Frontal cortex (tissue), 4 donors: ENCODE measurements around the gene ULK2. TPM values are rescaled to one million over a fixed set of nuclear protein-coding genes. Genes with fewer than 3 reads are reported as not detected.

Experiments
- DNase-seq, 2 donors: peaks; one replicate each; pipeline ENCODE4 v3.0.0; 2012; ENCODE audit warnings: low spot score in 2 of 2
- FAIRE-seq: peaks from 2 replicates; lab custom pipeline; 2012; peaks lifted over from hg19 to GRCh38; lab: Jason Lieb, UNC
- total RNA-seq: library from RNA; depleted of rRNA; stranded (reverse); fragments of >200 nt; gene quantifications from one replicate; pipeline ENCODE4 v1.2.3, GENCODE V29; 2014
- donor health status: control.
- donor health status: control.
- donor health status: control.

Gene ULK2
- total RNA-seq, 1 donor from 2014 or later, result 178 TPM

DNA sequence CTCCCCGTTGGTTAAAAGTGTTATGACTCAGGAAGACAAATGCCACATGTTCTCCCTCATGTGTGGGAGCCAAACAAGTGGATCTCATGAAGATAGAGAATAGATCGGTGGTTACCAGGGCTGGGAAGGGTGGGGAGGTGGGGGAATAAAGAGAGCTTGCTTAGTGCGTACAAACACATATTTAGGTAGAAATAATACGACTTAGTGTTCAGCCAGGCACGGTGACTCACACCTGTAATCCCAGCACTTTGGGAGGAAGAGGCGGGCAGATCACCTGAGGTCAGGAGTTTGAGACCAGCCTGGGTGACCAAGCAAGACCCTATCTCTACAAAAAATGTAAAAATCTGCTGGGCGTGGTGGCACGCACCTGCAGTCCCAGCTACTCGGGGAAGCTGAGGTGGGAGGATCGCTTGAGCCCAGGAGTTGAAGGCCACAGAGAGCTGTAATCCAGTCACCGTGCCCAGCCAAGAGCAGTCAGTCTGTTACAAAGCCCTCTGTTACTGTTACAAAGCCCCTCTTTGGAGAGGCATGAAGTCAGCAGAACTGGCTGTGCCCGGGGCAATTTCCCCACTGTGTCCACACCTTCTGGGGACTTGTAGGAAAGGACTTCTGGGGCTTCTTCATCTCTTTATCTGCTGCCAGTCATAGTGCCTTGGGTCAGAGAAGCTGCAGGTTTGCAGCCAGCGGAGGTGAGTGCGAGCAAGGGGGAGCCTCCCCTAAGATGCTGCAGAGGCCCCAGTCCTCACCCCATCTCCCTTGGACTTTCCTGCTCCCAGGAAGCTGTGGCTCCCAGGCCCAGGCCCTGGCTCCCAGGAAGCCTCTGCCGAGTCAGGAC lies 115.3 kb downstream of the ULK2 start:
- FAIRE-seq (no peak), DNase-seq (no peak)

GRCh38 chr17:19750835-19751234 lies 116.9 kb downstream of the ULK2 start:
- FAIRE-seq, result no peak
- DNase-seq, result no peak

GRCh38 chr17:19750020-19750572 lies 117.6 kb downstream of the ULK2 start:
- DNase-seq (no peak), FAIRE-seq (no peak)

GRCh38 chr17:19748807-19749193 lies 118.9 kb downstream of the ULK2 start:
- FAIRE-seq (no peak), DNase-seq (no peak)

GRCh38 chr17:19747829-19748806 lies 119.6 kb downstream of the ULK2 start, which contains the start of gene ALDH3A1:
Gene ALDH3A1 (minus strand): TSS chr17:19748298. CDS start chr17:19745129, 3,169 bp downstream.
- DNase-seq (no peak), FAIRE-seq (no peak)

- FAIRE-seq (no peak), DNase-seq (no peak)
Measured at GRCh38 chr17:19747159-19747719, 120.5 kb downstream of the ULK2 start.

DNA sequence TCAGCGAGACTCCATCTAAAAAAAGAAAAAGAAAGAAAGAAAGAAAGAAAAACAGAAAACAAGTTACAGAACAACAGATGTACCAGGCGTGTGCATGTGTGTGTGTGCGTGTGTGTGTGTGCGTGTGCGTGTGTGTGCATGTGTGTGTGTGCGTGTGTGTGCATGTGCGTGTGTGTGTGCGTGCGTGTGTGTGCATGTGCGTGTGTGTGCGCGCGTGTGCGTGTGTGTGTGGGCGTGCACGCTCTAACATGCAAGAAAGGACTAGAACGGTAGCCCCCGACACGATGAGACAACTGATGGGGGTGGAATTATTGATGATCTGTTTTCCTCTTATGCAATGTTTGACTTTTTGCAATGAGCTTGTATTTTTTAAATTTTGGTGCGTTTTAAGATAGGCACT lies 121.2 kb downstream of the ULK2 start:
- FAIRE-seq (no peak), DNase-seq (no peak)

- FAIRE-seq, result no peak
Measured at GRCh38 chr17:19744922-19745757, 122.6 kb downstream of the ULK2 start.

GRCh38 chr17:19744492-19744891 lies 123.2 kb downstream of the ULK2 start:
- FAIRE-seq (no peak), DNase-seq (no peak)

More at GRCh38 chr17:19744922-19745757, 122.6 kb downstream of the ULK2 start:
- DNase-seq, result peak; percentile 86 to 90

DNA sequence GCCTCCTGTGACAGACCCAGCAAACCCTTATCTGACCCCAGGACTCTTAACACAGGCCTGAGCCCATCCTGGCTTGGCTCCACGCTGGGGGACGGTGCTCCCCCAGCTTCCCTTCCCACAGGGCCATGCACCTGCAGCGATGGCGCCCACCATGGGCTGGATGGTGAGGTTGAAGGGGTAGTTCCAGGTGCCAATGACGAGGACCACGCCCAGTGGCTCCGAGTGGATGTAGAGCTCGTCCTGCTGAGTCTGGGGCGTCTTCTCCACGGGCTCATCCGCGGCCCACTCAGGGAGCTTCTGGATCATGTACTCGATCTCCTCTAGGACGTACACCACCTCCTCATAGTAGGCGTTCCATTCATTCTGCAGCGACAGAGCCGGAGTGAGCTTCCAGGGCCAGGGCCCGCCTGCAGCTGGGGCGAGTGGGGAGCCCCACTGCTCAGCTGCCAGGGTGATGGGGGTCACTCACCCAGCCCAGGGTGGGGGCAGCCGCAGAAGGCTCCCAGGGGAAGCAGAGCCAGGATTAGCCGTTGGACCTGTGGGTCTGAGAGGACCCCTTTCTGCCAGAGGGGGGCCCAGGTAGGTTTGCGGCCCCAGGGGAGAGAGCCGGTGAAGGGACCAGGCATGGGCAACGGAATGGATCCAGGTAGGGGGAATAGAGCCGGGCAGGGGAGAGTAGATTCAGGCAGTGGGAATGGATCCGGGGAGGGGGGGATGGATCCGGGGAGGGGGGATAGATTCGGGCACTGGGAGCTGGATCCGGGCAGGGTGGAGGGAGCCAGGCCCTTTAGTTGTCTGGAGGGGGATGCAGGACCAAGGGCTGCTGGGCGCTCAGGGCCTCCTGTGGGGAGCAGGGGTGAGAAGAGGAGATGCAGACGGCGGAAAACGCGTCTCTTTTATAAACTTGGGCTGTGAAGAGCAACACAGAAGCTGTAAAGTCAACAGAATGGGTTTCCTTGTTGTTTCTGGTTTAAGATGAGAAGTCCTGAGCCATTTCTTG lies 124.3 kb downstream of the ULK2 start:
- FAIRE-seq, result no peak
- DNase-seq, result no peak

DNA sequence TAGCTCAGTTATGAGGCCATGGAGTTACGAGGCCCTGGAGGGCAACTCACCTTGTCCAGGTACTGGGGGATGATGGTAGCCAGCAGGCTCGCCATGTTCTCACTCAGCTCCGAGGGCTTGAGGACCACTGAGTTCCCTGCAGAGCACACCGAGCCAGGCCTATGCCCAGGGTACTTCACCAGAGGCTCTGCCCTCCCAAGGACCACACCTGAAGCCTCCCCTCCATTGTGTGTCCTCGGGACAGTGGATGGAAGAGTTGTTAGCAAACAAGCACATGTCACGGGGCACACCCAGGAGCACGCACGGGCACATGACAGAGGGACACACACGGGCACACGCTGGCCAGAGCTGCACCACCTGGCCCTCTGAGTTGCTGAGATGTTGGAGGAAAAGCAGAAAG lies 125.2 kb downstream of the ULK2 start:
- no peak for FAIRE-seq

DNA sequence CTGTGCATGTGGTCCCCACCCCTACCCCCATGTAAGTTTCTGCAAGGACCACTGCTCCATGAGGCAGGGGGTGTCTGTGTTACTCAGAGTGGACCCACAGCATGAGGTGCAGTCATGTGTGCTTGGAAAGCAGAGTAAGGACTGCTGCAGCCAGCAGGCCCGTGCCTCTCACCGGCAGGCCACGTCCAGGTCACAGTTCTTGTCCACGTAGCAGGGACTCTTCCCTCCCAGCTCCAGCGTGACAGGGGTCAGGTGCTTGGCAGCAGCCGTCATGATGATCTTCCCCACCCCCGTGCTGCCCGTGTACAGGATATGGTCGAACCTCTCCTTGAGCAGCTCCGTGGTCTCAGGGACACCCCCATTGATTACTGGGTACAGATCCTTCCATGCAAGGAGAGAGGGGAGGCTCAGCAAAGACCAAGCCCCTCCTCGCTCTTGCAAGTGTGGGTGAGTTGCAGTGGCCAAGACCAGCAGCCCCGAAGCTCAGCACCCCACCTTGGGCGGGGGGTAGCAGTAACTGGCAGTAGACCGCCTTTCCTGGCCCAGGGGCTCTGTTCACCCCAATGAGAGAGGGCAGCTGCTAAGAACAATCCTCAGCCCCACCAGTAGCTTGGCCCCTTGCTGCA lies 125.8 kb downstream of the ULK2 start:
- FAIRE-seq, result no peak
- no peak for DNase-seq

More for the DNA sequence above, 125.2 kb downstream of the ULK2 start:
- no peak for DNase-seq

- FAIRE-seq (no peak), DNase-seq (no peak)
Measured at GRCh38 chr17:19740933-19741332, 126.8 kb downstream of the ULK2 start.

DNA sequence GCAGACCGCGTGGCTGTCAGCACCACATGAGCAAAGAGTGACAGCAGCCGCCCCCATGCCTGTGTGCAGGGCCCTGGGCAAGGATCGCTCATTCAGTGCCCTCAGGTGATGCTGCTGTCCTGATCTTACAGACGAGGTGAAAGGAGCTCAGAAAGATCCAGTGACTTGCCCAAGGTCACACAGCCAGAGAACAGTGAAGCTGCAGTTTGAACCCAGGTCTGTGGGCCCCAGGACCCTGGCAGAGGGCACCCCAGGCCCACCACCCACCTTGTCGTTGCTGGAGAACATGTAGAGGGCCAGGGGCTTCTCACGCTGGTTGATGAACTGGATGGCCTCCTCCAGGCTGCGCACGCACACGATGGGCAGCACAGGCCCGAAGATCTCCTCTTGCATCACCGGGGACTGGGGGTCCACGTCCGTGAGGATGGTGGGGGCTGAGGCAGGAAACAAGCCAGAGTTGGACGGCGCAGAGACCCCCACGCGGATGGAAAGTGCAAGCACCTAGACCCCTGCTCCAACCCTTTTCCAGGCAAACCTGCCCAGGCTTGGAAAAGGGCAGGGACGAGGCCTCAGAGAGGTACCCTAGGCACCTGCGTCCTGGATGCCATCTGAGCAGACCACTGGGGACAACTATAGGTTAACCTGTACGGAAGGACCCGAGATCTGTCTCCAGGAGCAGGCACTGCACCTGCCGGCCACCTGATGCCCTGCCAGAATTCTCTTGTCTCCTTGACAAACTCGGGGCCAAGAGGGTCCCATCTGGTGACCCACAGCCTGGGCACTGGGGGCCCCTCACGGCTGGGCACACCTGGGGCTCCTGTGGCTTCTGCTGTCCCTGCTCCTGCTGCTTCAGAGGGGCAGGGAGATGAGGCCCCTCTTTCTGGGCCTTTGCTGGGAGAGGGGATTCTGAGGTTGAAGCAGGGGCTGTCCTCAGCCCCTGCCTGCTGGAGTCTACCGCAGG lies 128.2 kb downstream of the ULK2 start:
- DNase-seq (no peak), FAIRE-seq (no peak)

GRCh38 chr17:19738757-19739156 lies 129.0 kb downstream of the ULK2 start:
- DNase-seq (no peak), FAIRE-seq (no peak)

GRCh38 chr17:19738073-19738449 lies 129.7 kb downstream of the ULK2 start:
- no peak for FAIRE-seq
- no peak for DNase-seq
